NCI-H2227 (cell line): ENCODE results near the gene SLC25A21.
"Not testable (repeated sequence)": the region's sequence is repeated elsewhere in the genome, so short reads cannot be mapped to it uniquely, and the experiment has no call there.

Experiments
- DNase-seq: peaks from one replicate; lab custom pipeline; 2025; ENCODE audit not compliant: unreplicated experiment; lab: John Stamatoyannopoulos, UW

SLC25A21 gene

DNA sequence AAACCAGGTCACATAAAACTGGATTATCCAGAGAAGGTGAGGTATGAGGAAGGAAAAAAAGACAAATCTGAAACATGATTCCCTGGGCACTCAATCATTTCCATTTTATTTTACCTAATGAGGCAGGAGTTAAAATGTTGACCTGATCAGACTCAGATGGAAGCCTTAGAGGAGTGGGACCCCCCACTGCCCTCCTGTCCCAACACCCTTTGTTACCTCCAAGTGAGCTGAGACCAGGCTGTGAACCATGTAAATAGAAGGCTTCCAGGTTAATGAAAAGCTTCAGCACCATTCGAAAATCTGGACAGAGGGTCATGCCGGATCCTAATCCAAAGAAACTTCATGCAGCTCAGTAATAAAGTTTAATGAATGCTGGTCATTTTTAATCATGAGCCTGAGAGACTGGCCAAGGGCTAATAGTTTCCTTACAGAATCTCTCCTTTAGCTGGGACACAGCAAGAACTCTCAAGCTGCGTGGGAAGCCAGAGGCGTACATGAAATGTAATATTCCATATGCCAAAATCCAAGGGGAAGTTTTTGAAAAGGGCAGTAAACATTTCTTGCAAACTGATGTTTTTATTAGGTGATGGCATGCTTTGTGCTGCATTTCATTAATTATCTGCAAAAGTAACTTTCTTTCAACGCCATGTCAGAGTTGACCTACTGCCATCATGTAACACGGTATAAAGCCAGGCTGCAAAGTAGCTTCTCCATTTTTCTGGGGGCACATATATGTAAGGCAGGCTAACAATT, 327.8 kb downstream of the SLC25A21 start:
- DNase-seq, result no peak

DNA sequence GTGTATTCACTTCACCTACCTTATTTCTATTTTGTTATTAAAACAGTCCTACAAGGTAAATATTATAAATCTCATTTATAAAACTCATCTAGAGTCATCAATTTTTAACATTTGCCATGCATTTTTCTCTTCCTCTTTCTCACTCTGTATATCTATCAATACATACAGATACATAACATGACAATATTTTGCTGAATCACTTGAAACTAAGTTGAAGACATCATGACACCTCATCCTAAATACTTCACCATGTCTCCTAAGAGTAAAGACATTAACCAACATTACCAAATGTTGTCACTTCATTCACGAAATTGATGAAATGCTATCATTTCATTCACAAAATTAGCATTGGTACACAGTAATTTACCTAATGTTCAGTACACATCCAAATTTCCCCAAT, 329.0 kb downstream of the SLC25A21 start:
- DNase-seq, result no peak

DNA sequence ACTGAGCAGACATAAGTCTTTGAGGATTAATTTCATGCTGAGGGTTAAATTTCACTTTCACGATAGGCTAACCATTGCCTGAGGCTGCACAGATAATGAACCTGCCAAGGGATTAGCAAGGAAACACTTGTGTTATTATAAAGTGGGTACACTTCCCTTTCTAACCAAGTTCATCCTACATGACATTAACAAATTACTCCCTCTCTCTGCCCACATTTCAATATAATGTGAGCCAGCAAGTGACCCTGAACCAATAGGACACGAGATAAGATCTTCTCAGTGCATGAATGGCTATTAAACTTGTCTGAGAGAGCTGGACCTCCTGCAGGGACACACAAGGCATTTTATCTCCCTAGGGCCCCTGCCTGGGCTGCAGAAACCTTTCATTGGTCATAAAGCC, 337.3 kb downstream of the SLC25A21 start:
- peak; percentile 12 for DNase-seq

DNA sequence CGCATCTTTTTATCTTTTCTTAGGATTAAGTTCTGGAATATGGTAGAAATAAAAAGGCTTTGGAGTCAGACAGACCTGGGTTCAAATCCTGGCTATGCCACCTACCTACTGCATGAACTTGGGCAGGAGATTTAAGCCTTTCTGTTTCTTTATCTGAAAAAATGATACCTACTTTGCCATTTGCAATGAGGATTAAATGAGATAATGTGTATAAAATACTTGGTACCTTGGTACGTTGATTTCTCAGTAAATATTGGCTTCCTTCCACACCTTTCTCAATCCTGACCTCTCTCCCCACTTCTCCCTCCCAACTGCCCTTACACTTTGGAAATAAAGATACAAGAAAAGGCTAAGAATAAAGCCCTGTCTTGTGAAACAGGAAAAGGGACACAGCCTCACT, 338.1 kb downstream of the SLC25A21 start:
- DNase-seq, result no peak

DNA sequence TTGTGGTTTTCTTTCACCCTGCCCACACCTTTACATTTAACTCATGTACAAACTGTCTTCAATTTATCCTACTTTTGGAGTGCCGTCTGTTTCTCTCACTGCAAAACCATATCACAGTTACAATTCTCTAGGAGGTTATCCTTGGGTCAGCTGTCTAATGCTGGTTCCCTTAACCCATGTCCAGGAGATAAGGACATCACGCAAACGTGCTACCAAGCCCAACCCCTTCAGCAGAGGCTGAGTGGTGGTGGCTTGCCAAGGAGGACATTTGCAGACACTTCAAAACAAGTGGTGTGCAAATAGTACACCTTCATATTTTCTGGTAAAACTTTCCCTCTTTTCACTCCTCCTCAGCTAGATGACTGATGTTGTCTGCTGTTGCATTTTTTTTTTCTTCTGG, 342.9 kb downstream of the SLC25A21 start:
- DNase-seq, result no peak

DNA sequence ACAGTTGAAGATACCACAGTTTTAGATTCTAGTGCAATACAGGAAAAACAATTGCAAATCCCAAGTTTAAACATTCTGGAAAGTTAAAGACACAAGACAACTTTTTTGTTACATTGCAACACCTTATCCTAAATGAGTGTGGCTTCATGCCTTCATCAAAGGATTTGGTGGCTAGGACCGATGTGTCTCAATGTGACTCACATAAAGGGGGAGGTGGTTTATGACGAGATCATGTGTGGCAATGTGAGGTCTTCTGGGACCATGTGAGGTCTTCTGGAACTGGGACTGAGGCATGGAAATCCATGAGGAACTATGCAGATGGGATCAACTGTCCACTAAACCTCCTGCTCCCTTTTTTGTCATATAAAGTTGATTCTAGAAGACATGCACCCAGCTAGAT, 344.5 kb downstream of the SLC25A21 start:
- DNase-seq, result no peak

DNA sequence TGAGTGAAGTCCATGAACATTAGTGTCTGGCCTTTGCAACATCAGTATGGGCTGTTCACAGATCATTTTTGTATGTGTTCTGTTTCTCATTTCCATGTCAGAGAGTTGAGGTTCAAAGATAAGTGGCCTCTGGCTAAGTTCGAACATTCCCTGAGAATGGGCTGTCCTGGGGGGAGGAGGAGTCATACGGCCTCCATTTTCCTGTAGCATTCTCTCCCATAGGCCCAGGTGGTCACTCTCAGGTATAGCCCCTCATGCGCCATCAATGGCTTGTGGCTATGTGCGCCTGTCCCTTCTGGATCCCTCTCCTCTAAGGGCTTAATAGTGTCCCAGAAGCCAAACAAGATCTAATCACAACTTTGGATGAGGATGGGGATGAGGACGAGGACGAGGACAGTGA, 345.8 kb downstream of the SLC25A21 start:
- DNase-seq, result no peak

DNA sequence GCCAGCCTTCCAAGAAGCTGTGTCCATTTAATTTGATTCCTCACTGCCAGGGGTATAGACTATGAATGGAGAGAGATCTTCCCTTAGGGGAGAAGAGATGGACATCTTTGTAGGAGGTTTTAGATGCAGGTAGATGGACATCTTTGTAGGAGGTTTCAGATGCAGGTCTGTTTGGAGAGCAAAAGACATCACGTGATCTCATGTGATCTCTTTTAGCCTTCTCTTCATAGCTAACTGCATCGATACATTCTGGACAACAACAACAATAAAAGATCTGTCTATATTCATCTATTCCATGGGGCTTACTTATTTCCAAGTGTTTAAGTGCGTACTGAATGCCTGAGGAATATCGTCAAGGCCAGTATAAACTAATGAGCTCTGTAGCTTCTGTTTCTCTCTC, 347.6 kb downstream of the SLC25A21 start:
- no peak for DNase-seq

DNA sequence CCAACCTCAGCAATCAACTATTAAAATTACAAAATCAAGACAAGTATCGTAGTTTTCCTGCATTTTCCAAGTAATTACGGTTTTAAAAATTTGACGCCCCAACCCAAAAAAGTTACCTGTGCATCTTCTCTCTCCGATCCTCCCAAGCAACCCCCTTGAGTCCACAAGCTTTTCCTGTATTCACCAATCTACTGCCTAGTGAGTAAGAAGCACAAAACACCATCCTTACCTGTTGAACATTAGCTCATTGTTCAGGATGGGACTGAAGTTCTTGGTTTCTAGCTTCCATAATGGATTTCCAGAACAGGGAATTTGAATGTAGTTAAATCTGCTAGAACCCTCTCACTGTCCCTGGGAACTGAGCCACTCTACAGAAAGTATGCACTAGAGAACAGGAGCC, 348.8 kb downstream of the SLC25A21 start:
- DNase-seq, result no peak

DNA sequence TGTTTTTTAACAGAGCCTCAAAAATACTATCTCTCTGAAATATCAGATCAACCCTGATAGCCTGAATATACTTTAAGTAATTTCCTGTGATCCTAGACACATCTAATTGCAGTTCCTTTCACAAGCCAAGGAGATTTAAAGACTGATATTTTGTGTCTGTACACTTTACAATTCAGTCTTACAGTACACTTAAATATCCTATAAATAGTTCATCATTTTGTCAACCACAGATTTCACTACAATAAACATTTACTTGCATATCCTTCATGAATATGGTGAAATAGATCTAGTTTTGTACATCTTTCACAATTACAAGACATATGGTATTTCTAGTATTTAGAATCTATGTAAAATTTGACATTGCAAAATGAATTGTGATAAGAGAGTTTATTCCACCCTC, 349.7 kb downstream of the SLC25A21 start:
- DNase-seq, result no peak

DNA sequence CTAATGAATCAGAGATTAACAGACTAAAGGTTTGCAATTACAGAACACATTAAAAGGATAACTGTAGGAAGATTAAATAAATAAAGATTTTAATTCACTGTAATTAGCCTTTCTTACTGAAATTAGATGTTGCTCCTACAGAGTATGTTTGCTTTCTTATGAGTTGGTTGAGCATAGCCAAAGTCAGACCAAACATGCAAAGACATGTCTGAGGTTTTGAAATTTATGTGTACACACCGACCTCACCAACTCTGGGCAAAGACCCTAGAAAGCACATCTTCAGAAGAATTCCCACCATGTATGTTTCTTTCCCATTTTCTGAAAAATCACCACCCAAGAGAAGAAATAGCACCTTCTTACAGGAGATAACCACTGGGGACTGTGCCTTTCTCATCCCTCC, 351.5 kb downstream of the SLC25A21 start:
- no peak for DNase-seq

DNA sequence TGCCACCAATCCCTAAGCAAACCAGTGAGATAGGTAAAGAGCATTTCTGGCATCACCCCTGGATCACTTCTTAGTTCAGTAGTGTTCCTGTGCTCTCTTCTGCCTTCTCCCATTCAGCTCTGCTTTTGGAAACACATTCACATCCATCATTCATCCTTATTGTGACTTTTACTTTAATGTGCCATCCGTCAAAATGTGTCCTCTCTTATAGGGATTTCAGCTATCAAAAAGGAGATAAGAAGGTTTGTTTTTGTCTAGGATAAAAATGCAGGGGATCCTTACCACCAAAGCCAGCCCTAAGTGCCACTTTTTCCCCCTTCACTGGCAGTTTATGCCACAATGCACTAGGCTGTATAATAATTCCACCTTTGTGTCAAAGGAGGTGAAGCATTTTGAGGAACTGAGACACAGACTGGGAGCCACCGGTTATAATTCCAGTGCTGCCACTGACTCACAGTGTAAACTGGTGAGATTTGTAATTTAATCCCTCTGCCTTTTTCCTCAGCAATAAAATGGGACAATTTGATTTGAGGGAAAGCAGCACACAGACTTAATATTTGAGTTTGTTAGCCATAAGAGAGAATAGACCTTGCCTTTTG, 352.2 kb downstream of the SLC25A21 start:
- no peak for DNase-seq

DNA sequence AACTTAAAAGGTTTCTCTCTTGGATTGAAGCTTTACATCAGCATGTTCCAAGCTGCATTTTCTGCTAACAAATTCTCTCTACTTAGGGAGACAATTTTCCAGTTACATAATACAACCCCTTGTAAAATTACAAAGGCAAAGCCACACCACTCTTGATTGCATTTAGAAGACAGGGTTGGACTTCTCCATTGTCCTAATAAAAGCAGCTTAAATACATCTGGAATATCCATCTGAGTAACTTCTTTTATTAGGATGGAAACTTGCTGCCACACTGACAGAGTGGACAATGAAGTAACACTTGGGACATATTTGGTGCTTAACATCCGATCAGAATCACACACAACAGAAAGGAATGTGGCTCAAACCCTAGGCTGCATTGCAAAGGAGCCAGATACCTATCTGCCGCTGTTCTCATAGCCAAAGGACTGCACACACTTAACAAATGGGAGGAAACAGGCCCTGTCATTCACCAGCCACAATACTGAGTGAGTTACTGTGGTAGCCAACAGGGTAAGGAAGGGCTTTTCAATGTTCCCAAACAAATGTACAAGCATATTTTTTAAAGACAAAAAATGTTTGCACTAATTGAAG, 353.5 kb downstream of the SLC25A21 start:
- no peak for DNase-seq

DNA sequence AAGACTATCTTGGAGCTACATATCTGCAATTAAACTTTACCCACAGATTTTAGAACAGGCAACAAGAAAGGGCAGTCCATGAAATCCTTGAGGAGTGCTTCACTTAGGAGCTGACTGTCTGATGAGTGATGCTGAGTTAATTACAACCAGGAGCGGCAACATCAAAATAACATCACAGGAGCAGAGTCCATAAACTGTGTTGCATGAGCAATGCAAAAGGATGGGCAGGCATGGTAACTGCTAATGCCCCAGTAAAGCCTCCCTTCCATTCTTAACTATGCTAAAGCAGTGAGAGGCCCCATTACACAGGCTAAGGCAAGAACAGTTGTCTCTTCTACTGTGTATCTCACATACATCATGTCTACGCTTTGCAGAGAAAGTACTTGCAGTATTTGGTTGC, 354.2 kb downstream of the SLC25A21 start:
- no peak for DNase-seq

DNA sequence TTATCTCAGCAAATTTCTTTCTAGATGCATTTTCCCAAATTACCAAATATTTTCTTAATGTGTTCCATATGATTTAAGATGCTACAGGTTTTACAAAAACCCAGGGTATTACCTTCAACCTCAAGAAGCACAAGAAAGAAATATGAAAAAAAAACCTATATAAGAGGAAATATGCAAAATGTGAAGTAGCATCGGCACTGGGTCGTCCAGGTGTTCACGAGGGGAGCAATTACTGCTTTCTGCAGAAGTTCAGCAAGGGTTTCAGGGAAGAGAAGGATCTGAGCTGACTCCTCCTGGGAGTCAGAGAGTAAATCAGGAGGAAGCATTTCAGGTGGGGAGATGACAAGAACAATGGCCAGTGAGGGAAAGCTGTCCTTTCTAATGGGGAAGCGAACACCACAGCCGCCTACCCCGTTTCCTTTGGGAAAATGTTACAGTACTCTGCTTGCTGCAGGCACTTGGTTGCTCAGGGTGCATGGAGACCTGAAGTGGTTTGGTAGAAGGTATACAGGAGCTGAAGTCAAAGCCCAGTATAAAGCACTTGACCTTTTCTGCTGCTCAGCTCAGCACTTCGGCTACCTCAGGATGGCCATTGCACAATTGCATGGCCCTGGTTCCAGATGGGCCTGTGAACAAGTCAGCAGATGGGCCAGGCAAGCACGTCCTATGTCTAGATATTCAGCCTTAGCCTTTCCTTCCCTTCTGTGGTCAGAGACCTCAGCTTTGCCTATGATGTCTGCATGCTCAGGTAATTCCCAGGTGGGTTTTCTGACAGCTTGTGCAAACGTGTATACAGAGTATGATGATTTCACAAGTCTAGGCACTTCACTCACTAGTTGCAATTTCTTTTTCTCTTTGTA, 355.1 kb downstream of the SLC25A21 start:
- no peak for DNase-seq

DNA sequence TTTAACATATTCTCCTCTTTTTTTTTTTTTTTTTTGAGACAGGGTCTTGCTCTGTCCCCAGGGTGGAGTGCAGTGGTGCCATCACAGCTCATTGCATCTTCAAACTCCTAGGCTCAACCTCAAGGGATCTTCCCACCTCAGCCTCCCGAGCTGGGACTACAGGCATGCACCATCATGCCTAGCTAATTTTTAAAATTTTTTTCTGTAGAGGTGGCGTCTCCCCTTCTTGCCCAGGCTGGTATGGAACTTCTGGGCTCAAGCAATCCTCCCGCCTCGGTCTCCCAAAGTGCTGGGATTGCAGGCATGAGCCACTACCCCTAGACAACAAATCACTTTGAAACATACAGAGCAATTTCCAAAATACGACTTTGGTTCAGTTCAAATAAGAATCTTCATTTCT, 355.9 kb downstream of the SLC25A21 start:
- DNase-seq, result no peak

DNA sequence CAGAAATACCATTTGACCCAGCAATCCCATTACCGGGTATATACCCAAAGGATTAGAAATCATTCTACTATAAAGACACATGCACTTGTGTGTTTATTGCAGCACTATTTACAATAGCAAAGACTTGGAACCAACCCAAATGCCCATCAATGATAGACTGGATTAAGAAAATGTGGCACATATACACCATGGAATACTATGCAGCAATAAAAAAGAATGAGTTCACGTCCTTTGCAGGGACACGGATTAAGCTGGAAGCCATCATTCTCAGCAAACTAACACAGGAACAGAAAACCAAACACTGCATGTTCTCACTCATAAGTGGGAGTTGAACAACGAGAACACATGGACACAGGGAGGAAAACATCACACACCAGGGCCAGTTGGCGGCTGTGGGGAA, 357.6 kb downstream of the SLC25A21 start:
- DNase-seq, result not testable (repeated sequence)

DNA sequence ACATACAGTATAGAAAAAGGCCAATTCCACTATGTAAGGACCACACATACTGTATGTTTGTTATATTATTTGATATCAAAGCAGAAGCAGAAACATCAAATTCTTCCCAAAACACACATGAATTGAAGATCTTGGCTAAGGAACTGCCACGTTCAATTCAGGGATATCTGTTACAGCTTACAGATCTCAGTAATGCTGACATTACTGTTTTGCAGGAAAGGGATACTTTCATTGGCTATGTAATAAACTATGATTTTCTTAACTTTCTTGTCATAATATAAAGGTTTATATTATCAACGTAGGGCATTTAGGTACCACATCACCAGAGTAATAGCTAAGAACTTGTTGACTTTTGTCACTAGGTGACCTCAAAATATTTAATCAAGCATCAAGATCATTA, 362.2 kb downstream of the SLC25A21 start:
- DNase-seq, result no peak

DNA sequence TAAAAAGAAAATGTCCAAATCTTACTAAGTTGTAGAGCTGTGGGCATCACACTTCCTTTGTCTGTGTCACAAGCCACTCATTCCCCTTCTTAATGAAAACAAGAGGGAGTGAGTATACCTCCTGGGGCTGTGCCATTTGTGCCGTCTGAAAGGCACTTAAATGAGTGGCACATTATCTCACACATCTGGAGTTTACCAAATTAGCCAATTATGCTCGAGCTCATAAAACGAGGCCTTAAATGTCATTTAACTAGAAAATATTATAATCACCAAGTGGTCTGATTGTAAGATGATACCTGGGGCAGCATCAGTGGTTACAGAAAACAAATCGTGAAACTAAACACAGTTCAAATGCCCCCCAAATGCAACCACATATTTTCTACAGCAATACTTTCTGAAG, 364.7 kb downstream of the SLC25A21 start:
- DNase-seq, result no peak

DNA sequence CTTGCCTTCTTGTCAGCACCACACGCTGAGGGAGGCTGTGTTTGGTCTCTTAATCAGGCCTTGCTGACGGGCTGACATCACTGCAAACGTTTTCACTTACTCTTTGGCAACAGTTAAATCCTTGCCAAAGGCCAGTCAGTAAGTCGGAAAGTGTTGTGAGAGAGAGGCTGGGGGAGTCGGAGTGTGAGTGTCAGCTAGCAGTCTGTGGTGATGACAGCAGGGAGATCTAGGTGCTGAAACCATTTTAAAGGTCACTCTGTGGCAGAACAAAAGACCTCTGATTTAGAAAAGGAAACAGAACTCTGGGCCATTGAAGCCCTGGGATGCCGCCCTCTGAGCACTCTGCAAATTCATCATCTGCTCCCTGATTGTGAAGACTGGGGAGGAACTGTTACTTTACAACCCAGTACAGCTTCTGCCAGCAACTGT, 367.3 kb downstream of the SLC25A21 start:
- no peak for DNase-seq

DNA sequence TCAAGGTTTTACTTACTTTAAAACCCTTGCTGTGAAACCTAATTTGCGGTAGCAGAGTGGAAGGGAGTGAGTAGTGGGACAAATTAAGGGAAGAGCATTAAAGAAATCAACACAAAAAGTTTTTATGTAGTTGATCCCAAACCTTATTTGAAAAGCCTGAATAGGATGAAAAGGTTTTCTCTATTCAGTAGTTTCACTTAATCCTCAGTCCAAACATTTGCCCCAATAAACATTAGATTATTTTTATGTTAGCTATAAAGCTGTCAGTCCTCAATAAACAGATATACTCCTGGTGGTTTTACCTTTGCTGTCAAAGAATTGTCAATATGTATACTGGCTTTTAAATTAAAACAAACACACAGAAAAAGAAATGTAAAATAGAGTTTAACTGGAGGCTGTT, 374.8 kb downstream of the SLC25A21 start:
- no peak for DNase-seq

DNA sequence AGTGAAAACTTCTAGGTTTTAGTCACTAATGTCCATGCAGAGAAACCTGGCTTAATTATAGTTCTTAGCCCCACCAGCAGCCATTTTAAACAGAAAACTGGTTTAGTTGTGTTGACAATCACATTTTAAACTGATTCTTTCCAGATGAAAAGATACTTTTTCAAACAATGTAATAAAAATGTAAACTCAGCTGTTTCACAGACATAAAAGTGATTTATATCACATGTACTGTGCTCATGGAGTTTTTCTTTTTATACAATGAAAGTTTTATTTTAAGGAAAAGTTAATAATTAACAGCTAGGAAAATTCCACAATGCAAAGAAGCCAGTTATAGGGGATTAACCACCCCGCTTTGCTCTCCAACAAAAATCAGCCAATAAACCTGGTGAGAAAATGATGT, 381.0 kb downstream of the SLC25A21 start:
- no peak for DNase-seq
